ENCODE data around the gene RNPS1. TPM values are rescaled to one million over a fixed set of nuclear protein-coding genes. Genes with fewer than 3 reads are reported as not detected.

Gene RNPS1
- polyA plus RNA-seq, 1 experiment = 95.3 TPM

- H3K27ac ChIP-seq (ENCODE audit: low read depth, low read length) = no peak overlapping the region
- H3K27me3 ChIP-seq (ENCODE audit: control insufficient read depth, insufficient read depth, low read length) = no peaks in the 10 kb centered on the region
- no peaks in the 10 kb centered on the region for H3K9me3 ChIP-seq (ENCODE audit: control insufficient read depth, insufficient read depth, low read length)
- ChIA-PET POLR2A (no interaction called here), CTCF (no interaction called here)
- no peak for DNase-seq (ENCODE audit: low read depth, low spot score)
- TF ChIP-seq CTCF (IDR thresholded peaks at IDR 0.05; ENCODE audit: low read depth, low read length) = no peak
- no peak overlapping the region for H3K4me3 ChIP-seq (ENCODE audit: low read depth, low read length)
Observed at GRCh38 chr16:2257726-2258125, 10.2 kb downstream of the RNPS1 start.

GRCh38 chr16:2256531-2257140, 11.3 kb downstream of the RNPS1 start:
- ChIA-PET CTCF (no interaction called here), POLR2A (interaction anchor here (1.0 to 1.1 kb wide), 2 partner anchors 12 to 101 kb away, joined by 3 read pairs; partner anchors contain the start of gene TRAF7)
- Histone ChIP-seq H3K27ac (ENCODE audit: low read depth, low read length) (no peak overlapping the region), H3K9me3 (ENCODE audit: control insufficient read depth, insufficient read depth, low read length) (no peaks in the 10 kb centered on the region; the same call in 1 of the 2 replicates), H3K27me3 (ENCODE audit: control insufficient read depth, insufficient read depth, low read length) (no peaks in the 10 kb centered on the region), H3K4me3 (ENCODE audit: low read depth, low read length) (no peak overlapping the region)
- DNase-seq (ENCODE audit: low read depth, low spot score) = no peak
- TF ChIP-seq CTCF (IDR thresholded peaks at IDR 0.05; ENCODE audit: low read depth, low read length) = no peak

- Histone ChIP-seq H3K27me3 (ENCODE audit: control insufficient read depth, insufficient read depth, low read length) (no peaks in the 10 kb centered on the region), H3K9me3 (ENCODE audit: control insufficient read depth, insufficient read depth, low read length) (no peaks in the 10 kb centered on the region; the same call in 1 of the 2 replicates), H3K27ac (ENCODE audit: low read depth, low read length) (no peak overlapping the region), H3K4me3 (ENCODE audit: low read depth, low read length) (no peak overlapping the region)
- no peak for DNase-seq (ENCODE audit: low read depth, low spot score)
- ChIA-PET CTCF (interaction anchor here (1.6 kb wide), 1 partner anchor 8 kb away, joined by 4 read pairs; no protein-coding TSS in a partner anchor), POLR2A (interaction anchor here (0.7 to 1.0 kb wide), 2 partner anchors 10 to 16 kb away, joined by 3 read pairs; no protein-coding TSS in a partner anchor)
- no peak for TF ChIP-seq CTCF (IDR thresholded peaks at IDR 0.05; ENCODE audit: low read depth, low read length)
Observed at GRCh38 chr16:2253293-2253692, 14.6 kb downstream of the RNPS1 start.

GRCh38 chr16:2252806-2253148, 15.1 kb downstream of the RNPS1 start:
- H3K9me3 ChIP-seq (ENCODE audit: control insufficient read depth, insufficient read depth, low read length) = no peaks in the 10 kb centered on the region; the same call in 1 of the 2 replicates
- no peak for DNase-seq (ENCODE audit: low read depth, low spot score)

More at GRCh38 chr16:2252806-2253148, 15.1 kb downstream of the RNPS1 start:
- POLR2A ChIA-PET = interaction anchor here (1.7 to 1.9 kb wide), 3 partner anchors 48 to 249 kb away, joined by 5 to 8 read pairs (median 6); partner anchors contain the start of gene MLST8
- H3K27me3 ChIP-seq (ENCODE audit: control insufficient read depth, insufficient read depth, low read length) = no peaks in the 10 kb centered on the region
- CTCF ChIA-PET = interaction anchor here (1.6 kb wide), 1 partner anchor 9 kb away, joined by 4 read pairs; no protein-coding TSS in a partner anchor
- no peak for TF ChIP-seq CTCF (IDR thresholded peaks at IDR 0.05; ENCODE audit: low read depth, low read length)
- no peak overlapping the region for H3K27ac ChIP-seq (ENCODE audit: low read depth, low read length)
- no peak overlapping the region for H3K4me3 ChIP-seq (ENCODE audit: low read depth, low read length)
